GM21528 (cell line): Measurements from ENCODE around the gene ZNF423.

Experiments
- ATAC-seq: cut with Tn5 transposase; IDR thresholded peaks from one replicate; pipeline ENCODE4 v1.9.1; 2021; ENCODE audit warnings: mild to moderate bottlenecking, moderate library complexity; ENCODE audit not compliant: unreplicated experiment, low FRiP score

The ZNF423 gene

GRCh38 chr16:49653173-49653570 lies 202.7 kb downstream of the ZNF423 start:
- ATAC-seq: no peak

DNA sequence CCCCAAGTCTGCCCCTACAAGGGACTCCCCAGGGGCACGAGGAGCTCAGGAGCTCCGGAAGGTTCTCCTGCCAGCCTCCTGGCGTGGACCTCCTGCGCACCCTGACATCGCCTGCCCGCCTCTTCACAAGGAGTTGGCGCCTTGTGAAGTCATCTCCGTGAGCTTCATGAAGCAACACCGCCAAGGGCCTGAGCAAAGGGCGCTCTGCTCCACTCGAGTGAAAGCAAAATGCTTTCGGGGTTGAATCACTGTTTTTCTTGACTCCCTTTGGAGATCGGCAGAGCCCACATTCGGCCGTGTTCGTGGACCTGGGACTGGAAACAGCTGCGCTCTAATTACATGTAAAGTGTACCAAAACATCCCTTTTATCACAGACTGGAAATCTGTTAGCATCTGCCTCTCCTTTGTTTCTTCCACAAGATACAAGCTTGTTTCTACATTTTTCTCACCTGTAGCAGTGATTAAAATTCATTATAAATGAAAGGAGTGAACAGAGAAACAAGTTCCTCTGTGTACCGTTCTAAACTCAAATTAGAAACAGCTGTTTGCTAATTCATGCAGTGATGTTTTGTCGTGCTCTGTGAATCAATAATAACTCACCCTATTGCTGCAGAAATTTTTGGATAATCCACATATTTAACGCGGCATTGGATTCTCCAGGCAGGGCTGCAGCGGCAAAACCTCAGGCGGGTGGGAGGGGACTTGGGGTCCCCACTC lies 203.3 kb downstream of the ZNF423 start:
- no peak for ATAC-seq

GRCh38 chr16:49651996-49652395 lies 203.9 kb downstream of the ZNF423 start:
- ATAC-seq: no peak

- no peak for ATAC-seq
These were observed 204.7 kb downstream of the ZNF423 start for GRCh38 chr16:49651226-49651625.

DNA sequence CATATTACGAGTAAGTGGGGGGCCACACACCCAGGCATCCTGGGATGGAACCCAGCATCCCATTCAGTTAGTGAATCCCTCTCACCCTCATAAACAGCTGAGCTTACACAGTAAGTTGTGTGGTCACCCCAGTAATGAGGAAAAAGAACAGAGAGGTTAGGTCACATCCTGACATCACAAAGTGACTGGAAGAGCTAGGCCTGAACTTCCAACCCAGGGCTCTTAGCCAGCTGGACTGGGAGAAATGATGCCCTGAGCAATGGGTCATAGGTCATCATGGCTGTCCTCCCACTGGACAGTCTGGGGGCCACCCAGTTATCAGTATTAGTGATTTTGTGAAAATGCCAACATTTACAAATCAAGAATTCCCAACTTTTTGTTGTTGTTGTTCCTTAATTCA lies 205.3 kb downstream of the ZNF423 start:
- ATAC-seq: no peak

DNA sequence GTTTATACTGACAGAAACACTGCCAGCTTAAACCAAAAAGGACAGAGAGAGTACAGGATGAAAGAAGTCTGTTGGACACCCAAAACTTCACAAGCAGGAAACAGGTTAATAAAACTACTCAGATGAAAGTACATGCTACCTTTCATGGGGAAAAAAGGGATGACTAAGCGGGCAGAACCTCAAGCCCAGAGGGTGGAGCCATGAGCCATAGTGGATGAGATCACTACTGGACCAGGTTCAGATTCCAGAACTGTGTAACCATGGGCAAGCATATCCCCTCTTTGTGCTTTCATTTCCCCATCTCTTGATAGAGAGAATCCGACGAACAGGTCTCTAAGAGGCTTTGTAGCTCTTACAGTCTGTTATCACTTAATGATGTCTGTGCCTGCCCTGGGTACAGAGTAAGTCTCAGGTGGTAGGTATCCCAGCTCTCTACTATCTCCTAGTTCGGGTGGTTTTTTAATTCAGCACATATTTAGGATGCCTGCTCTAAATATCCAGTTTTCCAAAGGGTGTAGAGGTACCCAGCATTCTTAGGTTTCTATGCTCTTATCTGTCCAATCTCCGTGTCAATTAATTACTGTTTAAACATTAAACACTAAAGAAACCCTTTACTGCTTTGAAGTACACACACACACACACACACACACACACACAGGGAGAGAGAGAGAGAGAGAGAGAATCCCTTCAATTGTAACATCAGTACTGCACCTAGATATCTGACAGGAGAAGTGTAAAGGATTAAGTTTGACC lies 206.7 kb downstream of the ZNF423 start:
- ATAC-seq: no peak

GRCh38 chr16:49647673-49648072 lies 208.2 kb downstream of the ZNF423 start:
- ATAC-seq: no peak

- ATAC-seq: no peak
These were observed 210.6 kb downstream of the ZNF423 start for GRCh38 chr16:49645263-49645662.

DNA sequence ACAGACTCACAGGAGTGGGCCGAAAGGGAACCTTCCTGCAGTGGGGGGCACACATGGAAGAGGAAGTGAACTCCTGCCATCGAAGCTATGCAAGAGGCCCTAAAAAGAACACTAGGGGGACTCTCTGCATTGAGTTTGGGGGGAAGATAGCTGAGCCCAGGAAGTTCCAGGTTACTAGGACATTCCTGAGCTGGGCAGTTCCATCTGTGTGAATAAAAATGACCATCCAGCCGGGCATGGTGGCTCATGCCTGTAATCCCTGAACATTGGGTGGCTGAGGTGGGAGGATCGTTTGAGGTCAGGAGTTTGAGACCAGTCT lies 211.8 kb downstream of the ZNF423 start:
- no peak for ATAC-seq

GRCh38 chr16:49643429-49644144 lies 212.3 kb downstream of the ZNF423 start:
- no peak for ATAC-seq

DNA sequence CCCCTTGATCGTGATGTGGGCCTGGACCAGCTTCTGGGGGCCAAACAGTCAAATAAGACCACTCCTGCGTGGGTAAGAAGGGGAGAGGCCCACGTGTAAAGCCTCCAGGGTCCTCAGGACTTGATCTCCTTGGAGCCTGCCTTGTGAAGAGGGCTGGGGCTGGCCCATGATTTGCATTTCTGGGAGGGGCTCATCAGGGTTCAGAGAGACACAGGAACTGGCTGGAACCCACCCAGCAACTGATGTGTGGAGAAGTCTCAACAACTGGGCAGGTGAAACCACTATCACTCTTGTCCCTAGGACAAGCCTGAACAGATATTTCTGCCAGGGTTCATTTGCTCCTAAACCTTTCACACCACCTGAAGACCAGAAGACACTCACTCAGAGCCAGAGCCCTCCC lies 214.7 kb downstream of the ZNF423 start:
- ATAC-seq: no peak

GRCh38 chr16:49640581-49640980 lies 215.3 kb downstream of the ZNF423 start:
- no peak for ATAC-seq

DNA sequence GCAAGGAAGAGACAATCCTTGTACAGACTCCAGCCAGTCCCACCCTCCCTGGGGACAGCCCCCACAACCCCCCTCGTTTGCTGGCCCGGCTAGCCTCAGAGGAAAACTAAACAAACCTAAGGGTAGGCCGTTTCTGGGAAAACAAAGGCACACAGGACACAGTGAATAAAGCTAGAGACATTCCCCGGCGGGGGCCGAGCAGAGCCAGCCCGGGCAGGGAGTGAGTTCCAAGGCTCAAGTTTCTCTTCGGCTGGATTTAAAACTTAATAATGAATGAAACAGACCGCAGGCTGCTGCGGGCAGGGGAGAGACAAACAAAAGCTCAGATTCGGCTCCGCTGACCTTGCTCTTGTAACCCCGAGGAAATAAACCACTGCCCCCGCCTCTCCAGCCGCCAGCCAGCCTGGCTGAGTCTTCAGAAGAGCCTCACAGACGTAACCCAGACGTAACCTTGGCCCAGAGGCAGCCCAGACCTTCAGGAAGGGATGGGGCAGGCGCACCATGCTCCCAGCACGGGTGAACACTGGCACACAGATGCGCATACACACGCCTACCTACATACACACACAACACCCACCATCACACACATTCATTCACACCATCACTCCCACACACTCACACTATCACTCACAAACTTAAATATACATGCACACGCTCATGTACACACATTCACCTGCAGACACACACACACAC lies 216.0 kb downstream of the ZNF423 start:
- ATAC-seq: no peak

GRCh38 chr16:49638673-49639610 lies 217.0 kb downstream of the ZNF423 start:
- ATAC-seq: no peak

DNA sequence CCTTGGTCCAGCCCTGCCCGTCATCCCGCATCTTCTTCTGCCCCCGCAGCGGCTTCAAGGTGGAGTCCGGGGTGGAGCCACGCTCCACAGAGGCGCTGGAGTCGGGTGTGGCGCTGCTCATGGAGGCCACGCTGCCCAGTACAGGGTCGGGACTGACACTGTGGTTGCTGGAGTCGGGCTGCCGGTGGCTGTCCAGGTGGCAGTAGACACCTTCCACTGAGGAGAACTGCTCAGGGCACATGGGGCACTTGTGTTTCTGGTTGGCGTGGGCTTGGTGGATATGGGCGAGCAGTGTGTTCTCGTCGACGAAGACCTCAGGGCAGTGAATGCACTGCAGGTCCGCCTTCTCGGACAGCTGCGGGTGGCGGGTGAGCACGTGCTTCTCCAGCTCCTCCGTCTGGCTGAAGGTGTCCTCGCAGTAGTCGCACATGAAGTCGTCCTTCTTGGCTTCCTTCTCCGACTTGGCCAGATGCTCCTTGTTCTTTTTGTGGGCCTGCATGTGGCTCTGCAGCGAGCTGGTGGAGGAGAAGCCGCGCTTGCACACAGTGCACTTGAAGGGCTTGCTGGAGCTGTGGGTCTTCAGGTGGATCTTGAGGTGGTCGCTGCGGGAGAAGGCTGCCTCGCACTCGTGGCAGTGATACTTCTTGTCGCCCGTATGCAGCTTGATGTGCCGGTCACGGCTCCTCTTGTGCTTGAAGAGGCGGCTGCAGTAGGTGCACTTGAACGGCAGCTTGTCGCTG lies 217.8 kb downstream of the ZNF423 start:
- ATAC-seq: no peak

DNA sequence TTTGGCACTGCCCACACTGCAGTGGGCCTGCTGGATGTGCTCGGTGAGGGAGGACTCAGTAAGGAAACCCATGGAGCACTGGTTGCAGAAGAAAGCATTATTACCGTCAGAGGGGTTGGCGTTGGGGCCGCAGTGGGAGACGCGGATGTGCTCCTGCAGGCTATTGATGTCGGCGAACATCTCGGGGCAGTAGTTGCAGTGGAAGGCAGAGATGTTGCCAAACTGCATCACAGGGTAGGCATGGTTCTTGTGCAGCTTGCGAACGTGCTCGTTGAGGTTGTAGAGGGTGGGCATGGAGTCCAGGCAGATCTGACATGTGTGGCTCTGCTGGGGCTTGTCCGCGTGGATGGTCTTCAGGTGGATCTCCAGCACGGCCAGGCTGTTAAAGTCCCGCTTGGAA lies 218.4 kb downstream of the ZNF423 start:
- no peak for ATAC-seq

DNA sequence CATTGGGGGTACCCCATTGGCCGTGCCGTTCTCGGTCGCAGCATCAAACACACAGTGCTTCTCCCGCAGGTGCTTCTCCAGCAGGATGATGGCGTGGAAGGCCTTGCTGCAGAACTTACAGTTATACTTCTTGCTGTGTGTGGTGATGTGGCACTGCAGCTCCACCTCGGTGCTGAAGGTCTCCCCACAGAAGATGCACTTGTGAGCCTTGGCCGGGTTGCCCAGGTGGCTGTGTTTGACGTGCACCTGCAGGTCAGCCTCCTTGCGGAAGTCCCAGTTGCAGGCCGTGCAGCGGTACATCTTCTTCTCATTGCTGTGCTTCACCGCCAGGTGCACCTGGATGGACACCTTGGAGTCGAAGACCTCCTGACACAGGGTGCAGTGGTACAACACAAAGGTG lies 219.3 kb downstream of the ZNF423 start:
- ATAC-seq: no peak

- no peak for ATAC-seq
These were observed 220.0 kb downstream of the ZNF423 start for GRCh38 chr16:49635591-49636581.
